ENCODE measurements around the gene AHCYL2. TPM values are rescaled to one million over a fixed set of nuclear protein-coding genes. Genes with fewer than 3 reads are reported as not detected.
"Not testable (repeated sequence)": the region's sequence is repeated elsewhere in the genome, so short reads cannot be mapped to it uniquely, and the experiment has no call there.

Gene AHCYL2
- polyA plus RNA-seq, 1 experiment = 7.8 TPM

DNA sequence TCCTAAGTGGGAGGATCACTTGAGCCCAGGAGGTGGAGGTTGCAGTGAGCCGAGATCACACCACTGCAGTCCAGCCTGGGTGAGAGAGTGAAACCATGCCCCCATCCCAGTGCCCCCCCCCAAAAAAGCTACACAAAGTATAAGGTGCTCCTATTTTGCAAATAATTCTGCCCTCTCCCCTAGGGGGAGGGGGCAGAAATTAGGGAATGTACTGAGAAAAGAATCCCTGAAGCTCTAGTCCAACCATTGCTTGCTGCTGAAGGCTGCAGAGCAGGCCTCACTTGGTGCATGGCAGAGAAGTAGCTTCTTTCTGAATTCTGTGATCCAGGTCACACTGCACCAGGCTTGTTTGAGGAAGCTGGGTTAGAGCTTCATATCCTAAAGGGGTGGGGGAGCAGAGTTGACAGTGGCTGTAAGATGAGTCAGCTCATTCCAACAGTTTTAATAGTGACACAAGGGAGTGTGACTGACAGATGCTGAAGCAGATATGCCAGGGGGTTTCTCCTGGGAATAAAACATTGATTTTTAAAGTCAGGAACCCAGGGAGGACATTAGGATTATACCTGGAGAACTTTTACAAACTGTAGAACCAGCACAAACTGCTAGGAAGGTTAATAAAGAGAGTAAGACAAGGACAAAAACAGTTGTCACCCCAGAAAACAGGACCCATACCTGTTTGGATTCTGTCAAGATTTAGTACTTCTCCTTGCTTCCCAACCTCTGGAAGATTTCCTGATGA, 176.6 kb downstream of the AHCYL2 start:
- ChIA-PET POLR2A (interaction anchor here (0.6 kb wide), 1 partner anchor 825 kb away, joined by 5 read pairs; no protein-coding TSS in a partner anchor), CTCF (interaction anchor here (0.6 to 1.9 kb wide), 6 partner anchors 10 to 238 kb away, joined by 3 to 8 read pairs (median 4); no protein-coding TSS in a partner anchor)
- DNase-seq (ENCODE audit: low read depth) = peak; percentile 6
- TF ChIP-seq CTCF (IDR thresholded peaks at IDR 0.05; ENCODE audit: insufficient read depth, low read depth, low read length) = no peak
- no peaks in the 10 kb centered on the region for H3K36me3 ChIP-seq (ENCODE audit: control insufficient read depth, insufficient read depth, low read length)
- H3K4me3 ChIP-seq (ENCODE audit: low read depth, low read length) = no peak overlapping the region
- no peaks in the 10 kb centered on the region for H3K27me3 ChIP-seq (ENCODE audit: control insufficient read depth, insufficient read depth, low read length)

DNA sequence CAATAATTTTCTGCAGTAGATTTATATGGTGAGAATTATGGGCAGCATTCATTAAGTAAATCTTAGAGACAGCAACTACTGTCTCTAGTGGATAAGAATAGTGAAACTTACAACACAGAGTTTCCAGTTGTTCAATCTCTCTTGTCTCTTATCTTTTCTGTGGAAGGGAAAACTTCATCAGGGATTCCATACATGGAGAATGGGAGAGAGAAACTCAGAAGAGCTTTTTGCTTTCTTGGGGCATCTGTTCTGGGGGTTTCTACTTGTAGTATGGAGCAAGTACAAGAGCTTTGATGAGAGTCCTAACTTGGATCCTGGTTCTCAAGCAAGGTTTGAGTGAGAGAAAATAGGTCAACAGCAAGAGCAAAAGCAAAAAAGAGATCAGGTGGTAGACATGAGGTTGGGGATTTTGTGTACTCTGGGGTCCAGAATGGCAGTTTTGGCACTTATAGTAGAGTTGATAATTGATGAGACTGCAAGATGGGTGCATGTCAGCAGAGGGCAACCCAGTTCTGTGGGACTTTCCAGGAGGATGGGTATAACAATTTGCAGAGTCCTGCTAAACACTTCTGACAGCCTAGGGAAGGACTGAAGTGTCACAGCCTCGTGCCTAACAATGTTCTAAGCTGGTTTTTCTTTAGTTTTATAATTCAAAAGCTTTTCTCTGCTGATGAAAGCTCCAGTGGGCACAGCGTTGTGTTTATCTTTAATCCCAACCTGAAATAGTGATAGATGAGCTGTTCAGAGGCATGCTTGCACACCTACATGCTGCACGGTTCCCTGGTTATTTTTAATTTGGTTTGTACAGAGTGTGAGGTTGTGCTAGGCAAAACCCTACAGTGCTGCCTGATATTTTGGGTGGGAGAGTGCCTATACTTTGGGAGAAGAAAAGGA, 177.4 kb downstream of the AHCYL2 start:
- POLR2A ChIA-PET = no interaction called here
- CTCF ChIA-PET = interaction anchor here (1.9 kb wide), 1 partner anchor 10 kb away, joined by 8 read pairs; no protein-coding TSS in a partner anchor
- Histone ChIP-seq H3K36me3 (ENCODE audit: control insufficient read depth, insufficient read depth, low read length) (no peaks in the 10 kb centered on the region), H3K4me3 (ENCODE audit: low read depth, low read length) (no peak overlapping the region), H3K27me3 (ENCODE audit: control insufficient read depth, insufficient read depth, low read length) (no peaks in the 10 kb centered on the region)
- no peak for DNase-seq (ENCODE audit: low read depth)
- TF ChIP-seq CTCF (IDR thresholded peaks at IDR 0.05; ENCODE audit: insufficient read depth, low read depth, low read length) = no peak

DNA sequence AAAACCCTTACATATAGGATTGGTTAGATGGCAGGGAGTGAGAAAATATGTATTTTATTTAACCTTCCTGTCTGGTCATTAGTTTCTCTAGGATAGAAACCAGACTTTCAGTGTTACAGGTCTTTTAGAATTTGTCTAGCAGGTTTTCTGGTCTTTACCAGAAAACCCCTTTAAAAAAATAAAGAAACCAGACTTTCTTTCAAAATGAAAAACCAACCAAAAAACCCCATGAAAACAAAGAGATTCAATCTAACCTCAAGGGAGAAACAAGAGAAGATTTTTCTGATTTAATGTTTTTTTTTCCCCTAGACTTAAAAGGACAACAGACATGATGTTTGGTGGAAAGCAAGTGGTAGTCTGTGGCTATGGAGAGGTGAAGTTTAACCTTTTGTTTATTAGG, 180.7 kb downstream of the AHCYL2 start:
- POLR2A ChIA-PET = no interaction called here
- CTCF ChIA-PET = no interaction called here
- Histone ChIP-seq H3K27me3 (ENCODE audit: control insufficient read depth, insufficient read depth, low read length) (no peaks in the 10 kb centered on the region), H3K4me3 (ENCODE audit: low read depth, low read length) (no peak overlapping the region), H3K36me3 (ENCODE audit: control insufficient read depth, insufficient read depth, low read length) (no peaks in the 10 kb centered on the region)
- no peak for DNase-seq (ENCODE audit: low read depth)
- no peak for TF ChIP-seq CTCF (IDR thresholded peaks at IDR 0.05; ENCODE audit: insufficient read depth, low read depth, low read length)

- H3K36me3 ChIP-seq (ENCODE audit: control insufficient read depth, insufficient read depth, low read length); H3K4me3 ChIP-seq (ENCODE audit: low read depth, low read length); DNase-seq (ENCODE audit: low read depth); H3K27me3 ChIP-seq (ENCODE audit: control insufficient read depth, insufficient read depth, low read length); POLR2A ChIA-PET: not testable (repeated sequence)
- CTCF ChIA-PET = interaction anchor here (1.0 kb wide), 1 partner anchor 24 kb away, joined by 3 read pairs; no protein-coding TSS in a partner anchor
Measured at GRCh38 chr7:129410238-129410637, 185.4 kb downstream of the AHCYL2 start.

DNA sequence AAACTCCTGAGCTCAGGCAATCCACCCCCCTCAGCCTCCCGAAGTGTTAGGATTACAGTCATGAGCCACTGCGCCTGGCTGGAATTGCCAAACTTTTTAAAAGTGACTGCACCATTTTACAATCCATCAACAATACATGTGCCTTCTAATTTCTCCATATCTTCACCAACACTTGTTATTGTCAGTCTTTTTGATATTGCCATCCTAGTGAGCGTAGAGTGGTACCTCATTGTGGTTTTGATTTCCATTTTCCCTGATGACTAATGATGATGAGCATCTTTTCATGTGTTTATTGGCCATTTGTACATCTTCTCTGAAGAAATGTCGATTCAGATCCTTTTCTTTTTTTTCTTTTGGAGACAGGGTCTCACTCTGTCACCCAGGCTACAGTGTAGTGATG, 187.7 kb downstream of the AHCYL2 start:
- H3K27me3 ChIP-seq (ENCODE audit: control insufficient read depth, insufficient read depth, low read length) = no peaks in the 10 kb centered on the region
- no peak overlapping the region for H3K4me3 ChIP-seq (ENCODE audit: low read depth, low read length)
- no peak for DNase-seq (ENCODE audit: low read depth)
- TF ChIP-seq CTCF (IDR thresholded peaks at IDR 0.05; ENCODE audit: insufficient read depth, low read depth, low read length) = no peak
- POLR2A ChIA-PET = no interaction called here
- H3K36me3 ChIP-seq (ENCODE audit: control insufficient read depth, insufficient read depth, low read length) = no peaks in the 10 kb centered on the region
- CTCF ChIA-PET = interaction anchor here (0.8 kb wide), 1 partner anchor 36 kb away, joined by 3 read pairs; no protein-coding TSS in a partner anchor
